CD4-positive, alpha-beta T cell treated with Interleukin-10 for 1 hour (primary cell): ENCODE measurements around the gene DDX19B.
"Not testable (repeated sequence)": the region's sequence is repeated elsewhere in the genome, so short reads cannot be mapped to it uniquely, and the experiment has no call there.

Experiments
- DNase-seq: peaks from one replicate; pipeline ENCODE4 v3.0.0-alpha.2; 2020

The DDX19B gene

GRCh38 chr16:70289229-70290094 is 9.5 kb upstream of the DDX19B start, which contains the start of gene AARS1:
Gene AARS1, minus strand, starts transcription at chr16:70289506. Its CDS starts 6,743 bp downstream, at chr16:70282763.
- DNase-seq: peak; percentile 99

- DNase-seq: no peak
Measured at GRCh38 chr16:70290949-70291519, 8.0 kb upstream of the DDX19B start.

- not testable (repeated sequence) for DNase-seq
Measured at GRCh38 chr16:70292148-70292547, 6.8 kb upstream of the DDX19B start.

GRCh38 chr16:70294385-70295025 is 4.5 kb upstream of the DDX19B start:
- DNase-seq: no peak

GRCh38 chr16:70295634-70296033 is 3.4 kb upstream of the DDX19B start:
- DNase-seq: no peak

- DNase-seq: no peak
Measured at GRCh38 chr16:70301121-70301520, 2.1 kb downstream of the DDX19B start.

GRCh38 chr16:70302745-70303144 is 3.8 kb downstream of the DDX19B start:
- DNase-seq: no peak

- DNase-seq: no peak
Measured at GRCh38 chr16:70304892-70305448, 6.0 kb downstream of the DDX19B start.

GRCh38 chr16:70306880-70307279 is 7.9 kb downstream of the DDX19B start:
- DNase-seq: no peak

GRCh38 chr16:70307726-70308125 is 8.7 kb downstream of the DDX19B start:
- not testable (repeated sequence) for DNase-seq

- no peak for DNase-seq
Measured at GRCh38 chr16:70320121-70320520, 21.1 kb downstream of the DDX19B start.

GRCh38 chr16:70324998-70325747 is 26.2 kb downstream of the DDX19B start:
- no peak for DNase-seq

- no peak for DNase-seq
Measured at GRCh38 chr16:70331091-70331490, 32.1 kb downstream of the DDX19B start.

- DNase-seq: peak; percentile 25
Measured at GRCh38 chr16:70331588-70332358, 32.8 kb downstream of the DDX19B start.

GRCh38 chr16:70332728-70333127 is 33.7 kb downstream of the DDX19B start:
- DNase-seq: not testable (repeated sequence)

GRCh38 chr16:70337814-70338213 is 38.8 kb downstream of the DDX19B start:
- DNase-seq: no peak

- DNase-seq: no peak
Measured at GRCh38 chr16:70341600-70341999, 42.6 kb downstream of the DDX19B start.

- no peak for DNase-seq
Measured at GRCh38 chr16:70342016-70342415, 43.0 kb downstream of the DDX19B start.

- no peak for DNase-seq
Measured at GRCh38 chr16:70345840-70346239, 46.9 kb downstream of the DDX19B start.

GRCh38 chr16:70348991-70349390 is 50.0 kb downstream of the DDX19B start:
- no peak for DNase-seq

- no peak for DNase-seq
Measured at GRCh38 chr16:70349783-70350182, 50.8 kb downstream of the DDX19B start.

- no peak for DNase-seq
Measured at GRCh38 chr16:70359552-70359951, 60.6 kb downstream of the DDX19B start.
